Measurements from ENCODE around the gene FHAD1. TPM values are rescaled to one million over a fixed set of nuclear protein-coding genes. Genes with fewer than 3 reads are reported as not detected.

Gene FHAD1
- total RNA-seq, 4 donors from 2014 or later: under 0.01 to 0.26 (median 0.06) TPM; not detected in 1

- TF ChIP-seq CTCF (IDR thresholded peaks at IDR 0.05) (no peak), POLR2AphosphoS5 (IDR thresholded peaks at IDR 0.05) (peak in 1 of 2 donors; percentile 10), EP300 (IDR thresholded peaks at IDR 0.05) (peak; percentile 14)
- peak overlapping the region; percentile 62 to 69 (median 68) for H3K27ac ChIP-seq (replicated peaks in 1 of 4)
- no peaks in the 10 kb centered on the region for H3K27me3 ChIP-seq
- H3K4me1 ChIP-seq: peaks cover 12 to 32% (median 22%) of the 10 kb centered on the region in 4 donors
- 62% methylated on average over 5 of the region's 7 CpGs for WGBS
- DNase-seq (ENCODE audit: extremely low spot score): no peak
- intact Hi-C loops (cut with DNase I): no loop called here
- H3K4me3 ChIP-seq: no peak overlapping the region
- H3K9me3 ChIP-seq: no peaks in the 10 kb centered on the region
- no peaks in the 10 kb centered on the region for H3K36me3 ChIP-seq
These were observed 35.9 kb downstream of the FHAD1 start for GRCh38 chr1:15282810-15283474.

- no peaks in the 10 kb centered on the region for H3K9me3 ChIP-seq
- H3K4me1 ChIP-seq: peaks cover 12 to 32% (median 22%) of the 10 kb centered on the region in 4 donors
- 63% methylated on average over 2 of the region's 2 CpGs for WGBS
- no peak for DNase-seq (ENCODE audit: extremely low spot score)
- peak overlapping the region; percentile 62 to 69 (median 68) for H3K27ac ChIP-seq (replicated peaks in 1 of 4)
- no peaks in the 10 kb centered on the region for H3K36me3 ChIP-seq
- H3K4me3 ChIP-seq: no peak overlapping the region
- no peaks in the 10 kb centered on the region for H3K27me3 ChIP-seq
- intact Hi-C loops (cut with DNase I): no loop called here
- peak in 2 of 3 experiments; percentile 34 to 43 for TF ChIP-seq CTCF (IDR thresholded peaks at IDR 0.05)
- no peak for TF ChIP-seq POLR2AphosphoS5 (IDR thresholded peaks at IDR 0.05)
- TF ChIP-seq EP300 (IDR thresholded peaks at IDR 0.05): no peak
- no peak for TF ChIP-seq POLR2A (IDR thresholded peaks at IDR 0.05; ENCODE audit: low read depth)
These were observed 36.5 kb downstream of the FHAD1 start for GRCh38 chr1:15283526-15283925.

- WGBS: 89% methylated on average over 4 of the region's 4 CpGs
- Histone ChIP-seq H3K4me3 (no peak overlapping the region), H3K9me3 (no peaks in the 10 kb centered on the region), H3K36me3 (no peaks in the 10 kb centered on the region), H3K27ac (replicated peaks in 1 of 4) (no peak overlapping the region), H3K27me3 (no peaks in the 10 kb centered on the region), H3K4me1 (peaks cover 12 to 32% (median 22%) of the 10 kb centered on the region in 4 donors)
- DNase-seq (ENCODE audit: extremely low spot score): no peak
- intact Hi-C loops (cut with DNase I): no loop called here
- no peak for TF ChIP-seq EP300 (IDR thresholded peaks at IDR 0.05)
- no peak for TF ChIP-seq CTCF (IDR thresholded peaks at IDR 0.05)
- TF ChIP-seq POLR2A (IDR thresholded peaks at IDR 0.05; ENCODE audit: low read depth): no peak
- no peak for TF ChIP-seq POLR2AphosphoS5 (IDR thresholded peaks at IDR 0.05)
These were observed 39.4 kb downstream of the FHAD1 start for GRCh38 chr1:15286452-15286851.

GRCh38 chr1:15287035-15287979, 40.3 kb downstream of the FHAD1 start:
- no peaks in the 10 kb centered on the region for H3K36me3 ChIP-seq
- intact Hi-C loops (cut with DNase I): no loop called here
- no peak overlapping the region for H3K4me3 ChIP-seq
- H3K9me3 ChIP-seq: no peaks in the 10 kb centered on the region
- H3K4me1 ChIP-seq: peaks cover 12 to 25% (median 20%) of the 10 kb centered on the region in 4 donors
- 82% methylated on average over 9 of the region's 9 CpGs for WGBS
- no peak for TF ChIP-seq CTCF (IDR thresholded peaks at IDR 0.05)
- TF ChIP-seq POLR2A (IDR thresholded peaks at IDR 0.05; ENCODE audit: low read depth): no peak
- no peak for TF ChIP-seq EP300 (IDR thresholded peaks at IDR 0.05)
- no peak for TF ChIP-seq POLR2AphosphoS5 (IDR thresholded peaks at IDR 0.05)
- DNase-seq (ENCODE audit: extremely low spot score): no peak
- no peak overlapping the region for H3K27ac ChIP-seq (replicated peaks in 1 of 4)
- H3K27me3 ChIP-seq: no peaks in the 10 kb centered on the region

Measured in esophagus muscularis mucosa (tissue), 4 donors.